ENCODE data around the gene PLET1.

DNA sequence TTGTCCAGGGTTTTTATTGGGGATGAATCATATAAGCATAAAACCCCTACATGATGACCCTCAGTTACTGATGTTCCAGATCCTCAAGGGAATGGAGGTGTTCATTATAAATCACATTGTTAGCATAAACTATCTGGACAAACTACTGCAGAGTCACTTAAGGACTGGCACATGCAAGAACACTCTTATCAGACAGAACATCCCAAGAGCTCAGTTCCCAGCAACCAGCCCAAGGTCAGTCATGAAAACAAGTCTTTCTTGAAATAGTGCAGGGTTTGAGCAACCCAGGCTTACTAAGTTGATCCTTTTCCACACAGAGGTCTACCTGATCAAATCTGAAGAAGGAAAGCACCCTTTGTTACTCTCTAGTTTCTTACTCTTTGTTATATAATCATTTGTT is 48.0 kb downstream of the PLET1 start:
- TF ChIP-seq, protein P1, sequence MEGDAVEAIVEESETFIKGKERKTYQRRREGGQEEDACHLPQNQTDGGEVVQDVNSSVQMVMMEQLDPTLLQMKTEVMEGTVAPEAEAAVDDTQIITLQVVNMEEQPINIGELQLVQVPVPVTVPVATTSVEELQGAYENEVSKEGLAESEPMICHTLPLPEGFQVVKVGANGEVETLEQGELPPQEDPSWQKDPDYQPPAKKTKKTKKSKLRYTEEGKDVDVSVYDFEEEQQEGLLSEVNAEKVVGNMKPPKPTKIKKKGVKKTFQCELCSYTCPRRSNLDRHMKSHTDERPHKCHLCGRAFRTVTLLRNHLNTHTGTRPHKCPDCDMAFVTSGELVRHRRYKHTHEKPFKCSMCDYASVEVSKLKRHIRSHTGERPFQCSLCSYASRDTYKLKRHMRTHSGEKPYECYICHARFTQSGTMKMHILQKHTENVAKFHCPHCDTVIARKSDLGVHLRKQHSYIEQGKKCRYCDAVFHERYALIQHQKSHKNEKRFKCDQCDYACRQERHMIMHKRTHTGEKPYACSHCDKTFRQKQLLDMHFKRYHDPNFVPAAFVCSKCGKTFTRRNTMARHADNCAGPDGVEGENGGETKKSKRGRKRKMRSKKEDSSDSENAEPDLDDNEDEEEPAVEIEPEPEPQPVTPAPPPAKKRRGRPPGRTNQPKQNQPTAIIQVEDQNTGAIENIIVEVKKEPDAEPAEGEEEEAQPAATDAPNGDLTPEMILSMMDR (IDR thresholded peaks at IDR 0.05; ENCODE audit: low read length): no peak
- no peak for TF ChIP-seq EZH2 (IDR thresholded peaks at IDR 0.05; ENCODE audit: borderline replicate concordance, low read length)
